Mesendoderm (in vitro differentiated cells): ENCODE measurements around the gene MAP1A.

Source experiments
- DNase-seq: peaks from one replicate; pipeline ENCODE4 v3.0.0; 2013
- H2AK5ac ChIP-seq: 2 replicates; pipeline ENCODE4 v1.6.1; 2013; ENCODE audit warnings: low read length, inconsistent platforms
- H2BK120ac ChIP-seq: 2 replicates; pipeline ENCODE4 v1.6.1; 2013; ENCODE audit warnings: low read depth, mild to moderate bottlenecking, low read length, moderate library complexity, mixed read lengths
- H2BK15ac ChIP-seq: replicated peaks from 2 replicates; pipeline ENCODE4 v1.6.1; 2013; ENCODE audit warnings: low read depth, mild to moderate bottlenecking, moderate library complexity
- H2BK5ac ChIP-seq: 2 replicates; pipeline ENCODE4 v1.6.1; 2013; ENCODE audit warnings: low read length, inconsistent platforms
- H3K18ac ChIP-seq: 2 replicates; pipeline ENCODE4 v1.6.1; 2013; ENCODE audit warnings: mild to moderate bottlenecking, low read length, mixed read lengths
- H3K23ac ChIP-seq: one replicate; pipeline ENCODE4 v1.6.1; 2013; ENCODE audit warnings: low read length
- H3K27ac ChIP-seq: 2 replicates; pipeline ENCODE4 v1.5.1; 2013; ENCODE audit warnings: low read depth, mild to moderate bottlenecking, inconsistent platforms, low read length, moderate library complexity
- H3K27me3 ChIP-seq: 2 replicates; pipeline ENCODE4 v1.6.1; 2013; ENCODE audit warnings: low read length, control low read depth, mild to moderate bottlenecking, inconsistent platforms; ENCODE audit not compliant: insufficient read depth, poor library complexity
- H3K36me3 ChIP-seq: 2 replicates; pipeline ENCODE4 v1.6.1; 2013; ENCODE audit warnings: low read length, inconsistent platforms; ENCODE audit not compliant: control insufficient read depth, insufficient read depth
- H3K4ac ChIP-seq: one replicate; pipeline ENCODE4 v1.6.1; 2013; ENCODE audit warnings: low read depth, mild to moderate bottlenecking, low read length, moderate library complexity
- H3K4me1 ChIP-seq: 2 replicates; pipeline ENCODE4 v1.6.1; 2013; ENCODE audit warnings: low read depth, low read length, inconsistent platforms; ENCODE audit not compliant: control insufficient read depth
- H3K4me2 ChIP-seq: 2 replicates; pipeline ENCODE4 v1.6.1; 2013; ENCODE audit warnings: low read length
- H3K4me3 ChIP-seq: 2 replicates; pipeline ENCODE4 v1.5.1; 2013; ENCODE audit warnings: mild to moderate bottlenecking, low read length
- H3K56ac ChIP-seq: one replicate; pipeline ENCODE4 v1.6.1; 2013; ENCODE audit warnings: low read length
- H3K79me1 ChIP-seq: 2 replicates; pipeline ENCODE4 v1.6.1; 2013; ENCODE audit warnings: low read length, inconsistent platforms
- H3K79me2 ChIP-seq: 2 replicates; pipeline ENCODE4 v1.6.1; 2013; ENCODE audit warnings: mild to moderate bottlenecking, low read length; ENCODE audit not compliant: control insufficient read depth, insufficient read depth
- H3K9ac ChIP-seq: 2 replicates; pipeline ENCODE4 v1.6.1; 2013; ENCODE audit warnings: low read length, inconsistent platforms
- H4K5ac ChIP-seq: one replicate; pipeline ENCODE4 v1.6.1; 2013; ENCODE audit warnings: low read length
- H4K8ac ChIP-seq: one replicate; pipeline ENCODE4 v1.6.1; 2013; ENCODE audit warnings: low read depth, mild to moderate bottlenecking, control low read depth, low read length, moderate library complexity
- whole genome bisulfite sequencing: extraction: QIAGEN DNeasy Blood & Tissue Kit; methylation state at CpG from one replicate; pipeline ENCODE4 v1.1.7; 2013; ENCODE audit warnings: low lambda C conversion rate, missing lambda C conversion rate; ENCODE audit not compliant: insufficient coverage; ENCODE audit errors: extremely low coverage; 5-methylcytosine and 5-hydroxymethylcytosine counted together

The MAP1A gene

GRCh38 chr15:43492673-43493601 lies 24.5 kb upstream of the MAP1A start, which contains the start of gene TP53BP1:
Gene TP53BP1 (minus strand): TSS chr15:43493156. CDS start chr15:43493043, 113 bp downstream.
- peaks cover 3% of the 10 kb centered on the region for H3K79me1 ChIP-seq
- H3K79me2 ChIP-seq: peaks cover 5% of the 10 kb centered on the region
- peak; percentile 99 for DNase-seq
- no CpG with 5 or more reads among the region's 54 CpGs for WGBS
- H3K9ac ChIP-seq: peak within 1 kb of the TSS; percentile 82
- no peaks in the 10 kb centered on the region for H3K27me3 ChIP-seq
- peak within 1 kb of the TSS; percentile 55 for H3K4me2 ChIP-seq
- H3K18ac ChIP-seq: peak within 1 kb of the TSS; percentile 72
- peak within 1 kb of the TSS; percentile 63 for H2BK120ac ChIP-seq
- peak within 1 kb of the TSS; percentile 93 for H3K56ac ChIP-seq
- H3K23ac ChIP-seq: no peak within 1 kb of the TSS
- H2BK15ac ChIP-seq: no peak within 1 kb of the TSS
- H3K4me3 ChIP-seq: peak within 1 kb of the TSS; percentile 87
- H3K36me3 ChIP-seq: no peaks in the 10 kb centered on the region
- no peak within 1 kb of the TSS for H2AK5ac ChIP-seq
- peak within 1 kb of the TSS; percentile 83 for H4K8ac ChIP-seq
- peak within 1 kb of the TSS; percentile 74 for H3K4ac ChIP-seq
- H3K27ac ChIP-seq: peak within 1 kb of the TSS; percentile 79
- peak within 1 kb of the TSS; percentile 81 for H2BK5ac ChIP-seq
- peaks cover 11% of the 10 kb centered on the region for H3K4me1 ChIP-seq
- H4K5ac ChIP-seq: no peak within 1 kb of the TSS

GRCh38 chr15:43493703-43494472 lies 23.5 kb upstream of the MAP1A start:
- WGBS: no CpG with 5 or more reads among the region's 7 CpGs
- peak overlapping the region; percentile 21 for H3K27ac ChIP-seq

GRCh38 chr15:43498990-43499389 lies 18.4 kb upstream of the MAP1A start:
- Histone ChIP-seq H3K79me2 (no peaks in the 10 kb centered on the region), H4K8ac (no peak overlapping the region), H2AK5ac (no peak overlapping the region), H2BK5ac (no peak overlapping the region), H3K9ac (no peak overlapping the region), H3K79me1 (no peaks in the 10 kb centered on the region), H3K36me3 (no peaks in the 10 kb centered on the region), H2BK120ac (no peak overlapping the region), H3K4me1 (peaks cover 2% of the 10 kb centered on the region), H3K4me3 (no peak overlapping the region), H3K27me3 (no peaks in the 10 kb centered on the region), H3K27ac (no peak overlapping the region), H3K4me2 (no peak overlapping the region), H3K56ac (no peak overlapping the region), H2BK15ac (no peak overlapping the region), H3K18ac (no peak overlapping the region), H3K23ac (no peak overlapping the region), H4K5ac (no peak overlapping the region), H3K4ac (no peak overlapping the region)
- DNase-seq: no peak
- WGBS: no CpG with 5 or more reads among the region's 3 CpGs

More at GRCh38 chr15:43493703-43494472, 23.5 kb upstream of the MAP1A start:
- H4K8ac ChIP-seq: no peak overlapping the region
- no peak overlapping the region for H2BK15ac ChIP-seq
- H2BK5ac ChIP-seq: no peak overlapping the region
- H3K56ac ChIP-seq: no peak overlapping the region
- peaks cover 5% of the 10 kb centered on the region for H3K79me2 ChIP-seq
- H4K5ac ChIP-seq: no peak overlapping the region
- no peak overlapping the region for H3K4ac ChIP-seq
- no peak overlapping the region for H2AK5ac ChIP-seq
- no peaks in the 10 kb centered on the region for H3K27me3 ChIP-seq
- no peak overlapping the region for H3K4me2 ChIP-seq
- H2BK120ac ChIP-seq: no peak overlapping the region
- no peak overlapping the region for H3K9ac ChIP-seq
- no peak overlapping the region for H3K4me3 ChIP-seq
- H3K23ac ChIP-seq: no peak overlapping the region
- H3K36me3 ChIP-seq: no peaks in the 10 kb centered on the region
- DNase-seq: peak; percentile 40
- H3K18ac ChIP-seq: no peak overlapping the region
- peaks cover 3% of the 10 kb centered on the region for H3K79me1 ChIP-seq
- peaks cover 11% of the 10 kb centered on the region for H3K4me1 ChIP-seq

GRCh38 chr15:43499635-43500034 lies 17.8 kb upstream of the MAP1A start:
- H3K4me3 ChIP-seq: no peak overlapping the region
- no peak overlapping the region for H2AK5ac ChIP-seq
- no peak overlapping the region for H2BK120ac ChIP-seq
- no peak for DNase-seq
- H3K4ac ChIP-seq: no peak overlapping the region
- no peaks in the 10 kb centered on the region for H3K4me1 ChIP-seq
- H4K5ac ChIP-seq: no peak overlapping the region
- H3K9ac ChIP-seq: no peak overlapping the region
- no peaks in the 10 kb centered on the region for H3K79me1 ChIP-seq
- H3K27me3 ChIP-seq: no peaks in the 10 kb centered on the region
- no peak overlapping the region for H3K18ac ChIP-seq
- WGBS: no CpG with 5 or more reads among the region's 1 CpG
- H3K36me3 ChIP-seq: no peaks in the 10 kb centered on the region
- H3K23ac ChIP-seq: no peak overlapping the region
- no peak overlapping the region for H3K27ac ChIP-seq
- H3K79me2 ChIP-seq: no peaks in the 10 kb centered on the region
- H2BK5ac ChIP-seq: no peak overlapping the region
- H3K4me2 ChIP-seq: no peak overlapping the region
- H2BK15ac ChIP-seq: no peak overlapping the region
- H4K8ac ChIP-seq: no peak overlapping the region
- no peak overlapping the region for H3K56ac ChIP-seq

- H3K27ac ChIP-seq: no peak overlapping the region
Measured at GRCh38 chr15:43505738-43506137, 11.7 kb upstream of the MAP1A start.

More at GRCh38 chr15:43505738-43506137, 11.7 kb upstream of the MAP1A start:
- H3K18ac ChIP-seq: no peak overlapping the region
- H3K79me1 ChIP-seq: no peaks in the 10 kb centered on the region
- H2BK15ac ChIP-seq: no peak overlapping the region
- H3K23ac ChIP-seq: no peak overlapping the region
- no peak overlapping the region for H4K5ac ChIP-seq
- no peak overlapping the region for H2BK5ac ChIP-seq
- DNase-seq: no peak
- H3K4me2 ChIP-seq: no peak overlapping the region
- WGBS: no CpG with 5 or more reads among the region's 1 CpG
- no peak overlapping the region for H2AK5ac ChIP-seq
- no peaks in the 10 kb centered on the region for H3K27me3 ChIP-seq
- peaks cover 3% of the 10 kb centered on the region for H3K4me1 ChIP-seq
- H2BK120ac ChIP-seq: no peak overlapping the region
- H3K36me3 ChIP-seq: no peaks in the 10 kb centered on the region
- H4K8ac ChIP-seq: no peak overlapping the region
- no peaks in the 10 kb centered on the region for H3K79me2 ChIP-seq
- H3K4me3 ChIP-seq: no peak overlapping the region
- no peak overlapping the region for H3K56ac ChIP-seq
- H3K9ac ChIP-seq: no peak overlapping the region
- no peak overlapping the region for H3K4ac ChIP-seq
